Measurements from ENCODE around the gene HAPSTR1.
"Not testable (repeated sequence)": the region's sequence is repeated elsewhere in the genome, so short reads cannot be mapped to it uniquely, and the experiment has no call there.

- TF ChIP-seq CTCF (IDR thresholded peaks at IDR 0.05) = not testable (repeated sequence)
- peak in 1 of 3 donors; percentile 19 for TF ChIP-seq POLR2A (IDR thresholded peaks at IDR 0.05)
These were observed 12.7 kb upstream of the HAPSTR1 start for GRCh38 chr16:9078467-9079429.

Measured in body of pancreas (tissue), 4 donors.